Measurements from ENCODE around the gene ATOSA.

- TF ChIP-seq RARB (CRISPR knock-in tag; IDR thresholded peaks at IDR 0.05) (no peak), ARNTL (CRISPR knock-in tag; IDR thresholded peaks at IDR 0.05; ENCODE audit: borderline replicate concordance, low read depth) (no peak), CSRNP3 (CRISPR knock-in tag; IDR thresholded peaks at IDR 0.05) (no peak), PATZ1 (CRISPR knock-in tag; IDR thresholded peaks at IDR 0.05; ENCODE audit: borderline replicate concordance) (no peak), ZNF8 (CRISPR knock-in tag; IDR thresholded peaks at IDR 0.05) (no peak), BACH2 (CRISPR knock-in tag; IDR thresholded peaks at IDR 0.05; ENCODE audit: borderline replicate concordance) (no peak), CSDC2 (CRISPR knock-in tag; IDR thresholded peaks at IDR 0.05) (no peak), GLIS3 (CRISPR knock-in tag; IDR thresholded peaks at IDR 0.05) (no peak), TOX (CRISPR knock-in tag; IDR thresholded peaks at IDR 0.05; ENCODE audit: borderline replicate concordance) (no peak), ZNF70 (CRISPR knock-in tag; IDR thresholded peaks at IDR 0.05) (no peak)
Observed at GRCh38 chr15:52661909-52662308, 17.3 kb downstream of the ATOSA start.

All from SK-N-SH treated with all-trans-retinoic acid at 6 μM for 48 hours (cell line).